PFSK-1 (cell line): ENCODE results near the gene OR6N1.

ENCODE experiments used
- REST ChIP-seq, 2 experiments: IDR thresholded peaks; 2 replicates each; pipeline versions ENCODE4 v1.6.1 to v1.8.0; 2011 to 2012; ENCODE audit warnings: low read depth in 2 of 2, low read length in 2 of 2, control low read depth in 1 of 2, inconsistent platforms in 1 of 2, mild to moderate bottlenecking in 1 of 2, moderate library complexity in 1 of 2; ENCODE audit not compliant: insufficient read depth in 1 of 2
- SIN3A ChIP-seq: IDR thresholded peaks from 2 replicates; pipeline ENCODE4 v1.6.1; 2012; ENCODE audit warnings: mild to moderate bottlenecking, low read length, moderate library complexity, borderline replicate concordance; ENCODE audit not compliant: insufficient read depth
- TAF1 ChIP-seq: IDR thresholded peaks from 2 replicates; pipeline ENCODE4 v1.6.1; 2012; ENCODE audit warnings: low read length, control low read depth, borderline replicate concordance; ENCODE audit not compliant: insufficient read depth

GRCh38 chr1:158781104-158781503, 9.1 kb upstream of the OR6N1 start, which contains the start of gene OR6N2:
- TF ChIP-seq TAF1 (no peak), SIN3A (no peak), REST (IDR thresholded peaks at IDR 0.05; ENCODE audit: insufficient read depth in 1 of 2, low read depth in 2 of 2, low read length in 2 of 2) (no peak)
